Common myeloid progenitor, CD34-positive (primary cell): Measurements from ENCODE around the gene PTPRQ.

Experiments
- CTCF ChIA-PET: fragments of 350-600 bp; sonication (Branson Sonifier 250); formaldehyde crosslinking; loops from one replicate; lab custom pipeline; 2021; ENCODE audit warnings: antibody characterized with exemption; lab: Charles Lee
- POLR2A ChIA-PET: fragments of 350-600 bp; sonication (Branson Sonifier 250); formaldehyde crosslinking; loops from one replicate; lab custom pipeline; 2021; ENCODE audit warnings: antibody characterized with exemption; lab: Charles Lee
- DNase-seq, 3 donors: peaks; one replicate each; pipeline versions ENCODE4 v3.0.0 to v3.0.0-alpha.2; 2013
- H3K27ac ChIP-seq, 2 experiments: 1 replicate in 1 of 2; 2 replicates in 1 of 2; pipeline ENCODE4 v1.7.0; 2013; ENCODE audit warnings: inconsistent platforms in 2 of 2, low read length in 2 of 2, mild to moderate bottlenecking in 2 of 2, low read depth in 1 of 2, moderate library complexity in 1 of 2; ENCODE audit not compliant: severe bottlenecking in 2 of 2, insufficient read depth in 1 of 2, poor library complexity in 1 of 2
- H3K27me3 ChIP-seq, 5 experiments: replicated peaks in 2 of 5; 1 replicate in 3 of 5; 2 replicates in 2 of 5; pipeline versions ENCODE4 v1.6.1 to v1.7.0; 2013; ENCODE audit warnings: low read length in 4 of 5, mild to moderate bottlenecking in 2 of 5, moderate library complexity in 2 of 5, inconsistent platforms in 1 of 5; ENCODE audit not compliant: insufficient read depth in 5 of 5, control insufficient read depth in 4 of 5
- H3K36me3 ChIP-seq, 4 experiments: 1 replicate in 2 of 4; 2 replicates in 2 of 4; pipeline versions ENCODE4 v1.6.1 to v1.7.0; 2013; ENCODE audit warnings: low read length in 3 of 4, control low read depth in 1 of 4, mild to moderate bottlenecking in 1 of 4; ENCODE audit not compliant: control insufficient read depth in 4 of 4, insufficient read depth in 4 of 4
- H3K4me1 ChIP-seq, 4 experiments: 1 replicate in 3 of 4; 2 replicates in 1 of 4; pipeline versions ENCODE4 v1.6.1 to v1.7.1; 2013; ENCODE audit warnings: low read length in 3 of 4, mild to moderate bottlenecking in 3 of 4, control low read depth in 1 of 4, inconsistent platforms in 1 of 4, moderate library complexity in 1 of 4; ENCODE audit not compliant: control insufficient read depth in 4 of 4, insufficient read depth in 4 of 4; ENCODE audit errors: control extremely low read depth in 1 of 4
- H3K4me3 ChIP-seq, 7 experiments: 1 replicate in 4 of 7; 2 replicates in 3 of 7; pipeline versions ENCODE4 v1.5.1 to v1.7.0; 2013; ENCODE audit warnings: mild to moderate bottlenecking in 7 of 7, low read length in 6 of 7, moderate library complexity in 6 of 7, inconsistent platforms in 2 of 7, low read depth in 2 of 7, control low read depth in 1 of 7; ENCODE audit not compliant: insufficient read depth in 4 of 7, control insufficient read depth in 1 of 7; ENCODE audit errors: extremely low read depth in 1 of 7
- H3K9me3 ChIP-seq, 5 experiments: 1 replicate in 4 of 5; 2 replicates in 1 of 5; pipeline versions ENCODE4 v1.6.1 to v1.7.1; 2013; ENCODE audit warnings: low read length in 4 of 5, mild to moderate bottlenecking in 2 of 5, inconsistent platforms in 1 of 5, low read depth in 1 of 5, moderate library complexity in 1 of 5; ENCODE audit not compliant: control insufficient read depth in 4 of 5, insufficient read depth in 2 of 5; ENCODE audit errors: control extremely low read depth in 1 of 5
- WGBS: methylation state at CpG from one replicate; pipeline ENCODE4 v1.1.5; 2013; ENCODE audit not compliant: insufficient coverage; 5-methylcytosine and 5-hydroxymethylcytosine counted together

The PTPRQ gene

GRCh38 chr12:80412343-80412953 is 31.6 kb upstream of the PTPRQ start:
- H3K4me3 ChIP-seq, result no peak overlapping the region
- ChIA-PET POLR2A (no interaction called here), CTCF (interaction anchor here (0.7 to 1.7 kb wide), 4 partner anchors 185 to 845 kb away, joined by 3 to 5 read pairs (median 4); no protein-coding TSS in a partner anchor)
- H3K27me3 ChIP-seq, result peaks cover 0 to 3% (median 2%) of the 10 kb centered on the region in 5 experiments
- peaks cover 0 to 7% (median 3%) of the 10 kb centered on the region in 4 experiments for H3K4me1 ChIP-seq
- 0% methylated on average over 1 of the region's 3 CpGs for WGBS
- peak; percentile 56 to 75 (median 68) for DNase-seq
- H3K27ac ChIP-seq, result no peak overlapping the region
- H3K9me3 ChIP-seq, result no peaks in the 10 kb centered on the region
- H3K36me3 ChIP-seq, result no peaks in the 10 kb centered on the region

DNA sequence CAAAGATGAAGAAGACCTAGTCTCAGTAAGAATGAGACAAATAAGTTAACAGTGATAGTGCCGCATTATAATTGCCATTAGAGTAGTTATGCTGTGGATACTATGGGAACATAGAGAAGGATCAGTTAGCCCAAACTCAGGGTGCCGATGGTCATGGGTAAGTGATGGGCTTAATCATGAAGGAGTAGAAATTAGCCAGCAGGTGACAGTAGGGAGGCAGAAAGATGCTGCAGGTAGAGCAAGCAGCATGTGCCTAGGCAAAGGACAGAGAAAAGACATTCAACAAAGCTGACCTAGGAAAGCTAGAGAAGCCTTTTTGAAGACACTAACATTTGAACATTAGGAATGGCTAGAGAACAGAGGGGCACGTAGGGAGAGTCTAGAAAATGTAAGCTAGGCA is 30.6 kb upstream of the PTPRQ start:
- ChIA-PET POLR2A (no interaction called here), CTCF (interaction anchor here (0.7 to 1.8 kb wide), 7 partner anchors 13 to 844 kb away, joined by 3 to 5 read pairs (median 4); no protein-coding TSS in a partner anchor)
- Histone ChIP-seq H3K27me3 (peaks cover 0 to 3% (median 2%) of the 10 kb centered on the region in 5 experiments), H3K9me3 (no peaks in the 10 kb centered on the region), H3K36me3 (no peaks in the 10 kb centered on the region), H3K27ac (no peak overlapping the region), H3K4me3 (no peak overlapping the region), H3K4me1 (peaks cover 0 to 7% (median 3%) of the 10 kb centered on the region in 4 experiments)
- 100% methylated on average over 2 of the region's 3 CpGs for WGBS
- peak in 1 of 3 donors; percentile 2 for DNase-seq

- peak; percentile 32 to 82 (median 68) for DNase-seq
- ChIA-PET CTCF (no interaction called here), POLR2A (no interaction called here)
- H3K4me1 ChIP-seq, result peaks cover 0 to 7% (median 3%) of the 10 kb centered on the region in 4 experiments
- H3K9me3 ChIP-seq, result no peaks in the 10 kb centered on the region
- peaks cover 0 to 3% (median 2%) of the 10 kb centered on the region in 5 experiments for H3K27me3 ChIP-seq
- H3K36me3 ChIP-seq, result no peaks in the 10 kb centered on the region
- WGBS, result no CpG with 5 or more reads among the region's 1 CpG
- no peak overlapping the region for H3K27ac ChIP-seq
- H3K4me3 ChIP-seq, result no peak overlapping the region
Observed at GRCh38 chr12:80415466-80415865, 28.6 kb upstream of the PTPRQ start.

DNA sequence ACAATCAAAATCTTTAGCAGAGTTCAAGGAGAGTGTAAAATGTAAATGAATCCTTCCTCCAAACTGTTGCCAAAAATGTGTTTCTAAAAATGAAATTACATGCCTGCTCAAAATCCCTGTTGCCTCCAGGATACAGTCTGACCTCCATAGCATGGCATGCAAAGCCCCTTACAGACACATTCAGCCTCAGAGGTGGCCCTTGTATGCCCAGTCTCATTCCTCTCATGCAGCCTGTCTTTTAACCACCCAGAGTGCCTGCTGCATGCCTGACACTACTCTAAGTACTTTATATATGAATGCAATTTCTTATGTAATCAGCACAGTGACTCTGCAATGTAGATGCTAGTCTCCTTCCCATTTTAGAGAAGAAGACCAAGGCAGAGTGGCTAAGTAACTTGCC is 24.4 kb upstream of the PTPRQ start:
- no peak overlapping the region for H3K27ac ChIP-seq
- no peaks in the 10 kb centered on the region for H3K9me3 ChIP-seq
- POLR2A ChIA-PET, result no interaction called here
- CTCF ChIA-PET, result interaction anchor here (0.5 kb wide), 1 partner anchor 10 kb away, joined by 3 read pairs; no protein-coding TSS in a partner anchor
- peaks cover 0 to 3% (median 0%) of the 10 kb centered on the region in 5 experiments for H3K27me3 ChIP-seq
- peak in 1 of 3 donors; percentile 4 for DNase-seq
- H3K4me3 ChIP-seq, result no peak overlapping the region
- H3K4me1 ChIP-seq, result peaks cover 0 to 7% (median 3%) of the 10 kb centered on the region in 4 experiments
- no peaks in the 10 kb centered on the region for H3K36me3 ChIP-seq

DNA sequence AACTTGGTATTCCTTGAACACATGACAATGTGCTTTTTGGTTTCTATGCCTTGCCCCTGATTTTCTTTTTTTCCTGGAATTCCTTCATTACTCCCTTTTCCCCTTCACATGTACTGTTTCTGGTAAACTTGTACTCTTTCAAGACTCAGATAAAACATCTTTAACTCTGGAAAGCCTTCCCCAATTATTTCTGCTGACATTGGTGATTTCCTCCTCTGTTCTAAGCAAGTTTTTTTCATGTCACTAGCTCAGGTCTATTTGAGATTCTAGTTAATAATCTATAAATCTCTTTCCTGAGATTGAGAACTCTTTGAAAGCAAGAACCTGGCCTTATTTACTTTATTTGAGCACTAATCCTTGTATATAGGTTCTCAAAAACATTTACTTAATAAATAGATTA is 24.0 kb upstream of the PTPRQ start:
- Histone ChIP-seq H3K36me3 (no peaks in the 10 kb centered on the region), H3K27me3 (peaks cover 0 to 3% (median 0%) of the 10 kb centered on the region in 5 experiments), H3K4me1 (peaks cover 0 to 5% (median 2%) of the 10 kb centered on the region in 4 experiments), H3K4me3 (no peak overlapping the region), H3K9me3 (no peaks in the 10 kb centered on the region), H3K27ac (no peak overlapping the region)
- POLR2A ChIA-PET, result no interaction called here
- CTCF ChIA-PET, result interaction anchor here (0.5 to 0.6 kb wide), 2 partner anchors 10 to 288 kb away, joined by 3 to 4 read pairs; no protein-coding TSS in a partner anchor
- no peak for DNase-seq

GRCh38 chr12:80422550-80422949 is 21.5 kb upstream of the PTPRQ start:
- Histone ChIP-seq H3K27ac (no peak overlapping the region), H3K4me1 (no peaks in the 10 kb centered on the region), H3K36me3 (no peaks in the 10 kb centered on the region), H3K4me3 (no peak overlapping the region), H3K27me3 (no peaks in the 10 kb centered on the region), H3K9me3 (no peaks in the 10 kb centered on the region)
- CTCF ChIA-PET, result no interaction called here
- no peak for DNase-seq
- POLR2A ChIA-PET, result no interaction called here
- WGBS, result no CpG with 5 or more reads among the region's 2 CpGs

- 100% methylated on average over 2 of the region's 2 CpGs for WGBS
- CTCF ChIA-PET, result no interaction called here
Observed at GRCh38 chr12:80432061-80432460, 12.0 kb upstream of the PTPRQ start.

More at GRCh38 chr12:80432061-80432460, 12.0 kb upstream of the PTPRQ start:
- no peak for DNase-seq
- Histone ChIP-seq H3K27ac (no peak overlapping the region), H3K36me3 (no peaks in the 10 kb centered on the region), H3K27me3 (no peaks in the 10 kb centered on the region), H3K4me1 (no peaks in the 10 kb centered on the region), H3K9me3 (no peaks in the 10 kb centered on the region), H3K4me3 (no peak overlapping the region)
- POLR2A ChIA-PET, result no interaction called here
